GM23248 (cell line): Measurements from ENCODE around the gene PLCE1.

ENCODE experiments used
- EZH2 ChIP-seq: fragments of 200-600 bp; sonication (generic); IDR thresholded peaks from 2 replicates; pipeline ENCODE4 v1.6.1; 2018; ENCODE audit warnings: antibody characterized with exemption, mild to moderate bottlenecking; ENCODE audit not compliant: insufficient read depth, poor library complexity, severe bottlenecking
- EZH2phosphoT487 ChIP-seq: fragments of 200-600 bp; sonication (generic); IDR thresholded peaks from 2 replicates; pipeline ENCODE4 v1.6.1; 2018; ENCODE audit warnings: antibody characterized with exemption, moderate library complexity, mild to moderate bottlenecking, low read depth; ENCODE audit not compliant: insufficient read depth

DNA sequence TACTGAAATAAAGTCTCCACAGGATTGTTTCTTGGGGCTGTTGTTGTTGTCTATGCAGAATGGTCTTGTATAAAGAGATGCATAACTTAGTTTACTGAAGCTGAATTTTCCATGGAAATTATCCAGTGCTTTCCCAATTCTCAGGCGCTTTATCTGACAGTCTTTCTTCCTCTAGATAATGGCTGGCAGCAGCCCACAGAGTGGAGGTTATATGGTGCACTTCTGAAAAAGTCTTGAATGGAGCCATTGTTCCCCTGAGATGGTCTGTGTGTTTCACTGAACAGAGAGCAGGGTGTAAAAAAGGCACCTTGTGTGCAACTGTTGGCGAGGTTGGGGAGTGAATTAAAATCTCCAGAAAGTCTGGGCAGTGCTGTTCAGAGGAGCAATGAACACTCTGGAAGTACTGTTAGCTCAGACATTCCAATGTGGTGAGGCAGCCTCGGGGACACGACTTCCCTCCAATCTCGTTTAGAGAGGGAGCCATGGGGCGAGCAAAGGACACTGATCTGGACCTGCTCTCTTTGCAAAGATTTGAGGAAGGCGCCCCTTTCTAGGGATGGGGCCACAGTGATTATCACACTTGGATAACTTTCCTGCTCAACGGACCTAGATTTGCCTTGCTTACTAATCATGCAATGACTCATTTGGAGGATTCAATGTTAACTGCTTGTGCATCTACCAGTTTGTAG lies 2.0 kb upstream of the PLCE1 start:
- TF ChIP-seq EZH2 = no peak
- no peak for TF ChIP-seq EZH2phosphoT487
